ENCODE data around the gene SRPK1.

GRCh38 chr6:35859367-35859766, 61.5 kb downstream of the SRPK1 start:
- no peak for TF ChIP-seq SIN3A (conservative IDR thresholded peaks at IDR 0.05 in 1 of 2, IDR thresholded peaks at IDR 0.05 in 1 of 2; ENCODE audit: low read depth in 1 of 2, low read length in 2 of 2)
- no peak for TF ChIP-seq FOSL1 (IDR thresholded peaks at IDR 0.05; ENCODE audit: insufficient read depth, low read depth, low read length)
- TF ChIP-seq SP2 (IDR thresholded peaks at IDR 0.05; ENCODE audit: low read length) = no peak
